ENCODE data around the gene PTTG2. TPM values are rescaled to one million over a fixed set of nuclear protein-coding genes. Genes with fewer than 3 reads are reported as not detected.

Gene PTTG2
- total RNA-seq, 6 donors from 2014 or later, result 0.43 to 22.0 (median 0.85) TPM; not detected in 2

DNA sequence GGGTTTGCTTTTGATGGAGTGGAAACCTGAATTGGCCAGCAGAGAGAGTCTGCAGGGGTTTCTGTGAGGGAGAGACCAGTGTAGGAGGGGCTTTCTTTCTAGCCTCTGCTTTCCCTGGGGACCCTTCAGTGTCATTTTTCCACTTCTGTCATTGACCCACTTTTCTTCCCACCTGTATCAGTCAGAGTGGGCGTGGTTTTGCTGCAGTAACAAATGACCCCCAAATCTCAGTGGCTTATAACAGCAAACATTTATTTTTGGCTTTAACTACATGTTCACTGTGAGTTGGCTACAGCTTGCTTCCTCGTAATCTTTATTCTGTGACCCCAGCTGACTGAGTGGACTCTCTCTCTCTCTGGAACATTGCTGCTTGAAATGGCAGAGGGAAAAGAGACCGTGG lies 25.6 kb upstream of the PTTG2 start:
- no peak overlapping the region for H3K27ac ChIP-seq
- 79 to 85% methylated on average over 3 of the region's 3 CpGs for WGBS, 2 donors
- H3K27me3 ChIP-seq, result no peaks in the 10 kb centered on the region
- H3K9me3 ChIP-seq, result no peaks in the 10 kb centered on the region
- H3K36me3 ChIP-seq, result no peaks in the 10 kb centered on the region
- H3K4me3 ChIP-seq, result no peak overlapping the region
- ATAC-seq (ENCODE audit: low FRiP score in 2 of 2), result no peak
- no peaks in the 10 kb centered on the region for H3K4me1 ChIP-seq
- TF ChIP-seq, protein P1, sequence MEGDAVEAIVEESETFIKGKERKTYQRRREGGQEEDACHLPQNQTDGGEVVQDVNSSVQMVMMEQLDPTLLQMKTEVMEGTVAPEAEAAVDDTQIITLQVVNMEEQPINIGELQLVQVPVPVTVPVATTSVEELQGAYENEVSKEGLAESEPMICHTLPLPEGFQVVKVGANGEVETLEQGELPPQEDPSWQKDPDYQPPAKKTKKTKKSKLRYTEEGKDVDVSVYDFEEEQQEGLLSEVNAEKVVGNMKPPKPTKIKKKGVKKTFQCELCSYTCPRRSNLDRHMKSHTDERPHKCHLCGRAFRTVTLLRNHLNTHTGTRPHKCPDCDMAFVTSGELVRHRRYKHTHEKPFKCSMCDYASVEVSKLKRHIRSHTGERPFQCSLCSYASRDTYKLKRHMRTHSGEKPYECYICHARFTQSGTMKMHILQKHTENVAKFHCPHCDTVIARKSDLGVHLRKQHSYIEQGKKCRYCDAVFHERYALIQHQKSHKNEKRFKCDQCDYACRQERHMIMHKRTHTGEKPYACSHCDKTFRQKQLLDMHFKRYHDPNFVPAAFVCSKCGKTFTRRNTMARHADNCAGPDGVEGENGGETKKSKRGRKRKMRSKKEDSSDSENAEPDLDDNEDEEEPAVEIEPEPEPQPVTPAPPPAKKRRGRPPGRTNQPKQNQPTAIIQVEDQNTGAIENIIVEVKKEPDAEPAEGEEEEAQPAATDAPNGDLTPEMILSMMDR (IDR thresholded peaks at IDR 0.05), result no peak
- TF ChIP-seq POLR2A (IDR thresholded peaks at IDR 0.05), result no peak
- TF ChIP-seq EP300 (IDR thresholded peaks at IDR 0.05), result no peak
- no peak for TF ChIP-seq POLR2AphosphoS5 (IDR thresholded peaks at IDR 0.05)
- no peak for DNase-seq

DNA sequence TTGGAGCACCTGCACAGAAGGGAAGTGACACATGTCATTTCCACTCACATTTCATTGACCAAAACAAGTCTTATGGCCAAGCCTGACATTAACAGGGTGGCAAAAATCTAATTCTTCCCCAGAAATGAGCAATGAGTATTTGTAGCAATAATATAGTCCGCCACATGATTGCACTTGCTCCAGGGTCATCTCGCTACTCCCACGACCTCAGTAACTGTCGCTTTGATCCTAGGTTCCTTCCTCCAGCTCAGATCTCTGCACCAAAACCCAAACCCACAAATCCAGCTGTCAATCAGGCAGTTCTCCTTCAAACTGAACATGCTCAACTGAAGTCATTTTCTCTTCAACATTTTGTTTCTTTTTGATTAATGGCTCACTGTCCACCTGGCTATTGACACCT lies 25.2 kb upstream of the PTTG2 start:
- Histone ChIP-seq H3K27me3 (no peaks in the 10 kb centered on the region), H3K4me3 (no peak overlapping the region), H3K36me3 (no peaks in the 10 kb centered on the region), H3K9me3 (no peaks in the 10 kb centered on the region), H3K4me1 (no peaks in the 10 kb centered on the region), H3K27ac (no peak overlapping the region)
- 76 to 96% methylated on average over 4 of the region's 4 CpGs for WGBS, 2 donors
- no peak for TF ChIP-seq POLR2A (IDR thresholded peaks at IDR 0.05)
- DNase-seq, result no peak
- no peak for ATAC-seq (ENCODE audit: low FRiP score in 2 of 2)

DNA sequence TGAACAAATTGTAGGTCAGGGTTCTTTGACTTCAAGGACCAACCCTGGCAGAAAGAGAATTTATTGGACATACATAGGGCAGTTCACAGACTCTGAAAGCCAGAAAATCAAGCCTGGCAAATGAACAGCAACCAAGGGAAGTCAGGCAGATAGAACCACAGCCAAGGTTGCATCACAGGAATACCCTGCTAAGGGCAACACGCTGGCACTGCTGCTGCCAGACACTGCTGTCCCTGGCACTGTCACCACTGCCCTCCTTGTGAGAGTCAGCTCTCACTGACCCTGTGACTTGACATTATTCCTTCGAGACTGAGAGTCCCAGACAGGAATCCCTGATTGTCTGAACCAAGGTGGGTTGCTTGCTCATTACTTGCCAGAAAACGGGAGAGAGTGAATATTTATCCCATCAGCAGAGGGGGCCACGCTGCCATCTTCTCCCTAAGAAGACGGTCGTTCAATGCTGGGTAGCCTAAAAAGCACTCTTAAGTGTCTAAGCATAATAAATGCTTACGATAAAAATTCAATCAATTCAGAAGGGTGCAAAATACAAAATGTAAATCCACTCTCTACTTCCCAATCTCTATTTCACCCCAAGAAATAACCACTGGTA lies 23.2 kb upstream of the PTTG2 start:
- Histone ChIP-seq H3K4me3 (no peak overlapping the region), H3K36me3 (no peaks in the 10 kb centered on the region), H3K4me1 (no peaks in the 10 kb centered on the region), H3K9me3 (no peaks in the 10 kb centered on the region), H3K27ac (no peak overlapping the region), H3K27me3 (no peaks in the 10 kb centered on the region)
- ATAC-seq (ENCODE audit: low FRiP score in 2 of 2) (no peak), DNase-seq (no peak)
- TF ChIP-seq POLR2A (IDR thresholded peaks at IDR 0.05) (no peak), POLR2AphosphoS5 (IDR thresholded peaks at IDR 0.05) (no peak), EP300 (IDR thresholded peaks at IDR 0.05) (no peak)
- TF ChIP-seq, protein P1 (IDR thresholded peaks at IDR 0.05), result no peak
- WGBS, 2 donors, result 54 to 57% methylated on average over 7 of the region's 7 CpGs

DNA sequence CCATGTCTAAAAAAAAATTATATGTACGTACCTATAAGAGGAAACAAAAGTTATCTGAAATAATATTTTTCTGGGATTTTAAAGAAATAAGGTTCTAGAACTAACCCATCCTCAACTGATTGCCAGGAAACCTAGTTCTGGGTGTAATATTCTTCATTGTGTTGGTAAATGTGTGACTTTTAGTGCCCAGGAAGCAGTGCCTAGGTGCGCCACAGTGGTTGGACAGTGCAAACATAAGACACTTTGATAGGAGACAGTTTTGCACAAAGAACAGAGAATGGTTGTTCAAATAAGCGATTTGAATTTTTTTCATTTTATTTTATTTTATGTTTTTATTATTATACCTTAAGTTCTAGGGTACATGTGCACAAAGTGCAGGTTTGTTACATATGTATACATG lies 22.0 kb upstream of the PTTG2 start:
- Histone ChIP-seq H3K4me1 (no peaks in the 10 kb centered on the region), H3K9me3 (no peaks in the 10 kb centered on the region), H3K36me3 (no peaks in the 10 kb centered on the region), H3K27ac (no peak overlapping the region), H3K27me3 (no peaks in the 10 kb centered on the region), H3K4me3 (no peak overlapping the region)
- whole genome bisulfite sequencing, 2 donors, result 98% methylated on average over 3 of the region's 3 CpGs
- TF ChIP-seq POLR2AphosphoS5 (IDR thresholded peaks at IDR 0.05), result no peak
- no peak for TF ChIP-seq EP300 (IDR thresholded peaks at IDR 0.05)
- no peak for TF ChIP-seq POLR2A (IDR thresholded peaks at IDR 0.05)
- TF ChIP-seq, protein P1 (IDR thresholded peaks at IDR 0.05), result no peak
- ATAC-seq (ENCODE audit: low FRiP score in 2 of 2) (no peak), DNase-seq (no peak)

DNA sequence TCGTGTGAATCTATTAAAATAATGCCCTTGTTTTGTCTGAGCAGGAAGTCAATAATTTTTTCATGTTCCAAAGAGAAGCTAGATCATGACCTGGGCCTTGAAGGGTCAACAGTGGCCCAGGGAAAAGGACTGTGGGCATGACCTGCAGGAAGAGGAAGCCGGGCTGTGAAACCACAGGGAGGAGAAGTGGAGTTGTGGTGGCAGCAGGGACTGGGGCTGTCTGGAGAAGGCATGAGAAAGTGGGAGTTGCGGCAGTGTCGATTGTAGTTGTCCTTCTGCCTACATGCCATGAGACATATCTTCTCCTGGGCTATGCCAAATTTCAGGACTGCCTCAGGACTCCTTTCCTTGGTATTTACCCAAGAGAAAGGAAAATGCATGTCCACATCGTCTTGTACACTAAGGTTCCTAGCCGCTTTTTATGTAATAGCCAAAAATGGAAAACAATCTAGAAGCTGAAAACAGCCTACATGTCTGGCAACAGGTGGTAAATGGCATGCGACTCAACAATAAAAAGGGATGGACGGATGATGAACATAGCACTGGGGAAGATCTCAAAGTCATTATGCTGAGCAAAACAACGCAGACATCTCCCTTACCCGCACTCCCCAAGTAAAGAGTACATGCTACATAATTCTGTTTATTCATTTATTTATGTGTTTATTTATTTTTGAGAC lies 13.6 kb upstream of the PTTG2 start:
- Histone ChIP-seq H3K4me3 (no peak overlapping the region), H3K9me3 (no peaks in the 10 kb centered on the region), H3K4me1 (peaks cover 0 to 7% (median 6%) of the 10 kb centered on the region in 4 donors), H3K27me3 (no peaks in the 10 kb centered on the region), H3K36me3 (no peaks in the 10 kb centered on the region), H3K27ac (no peak overlapping the region)
- ATAC-seq (ENCODE audit: low FRiP score in 2 of 2) (peak; percentile 61 to 82), DNase-seq (peak in 1 of 2 donors; percentile 65)
- no peak for TF ChIP-seq POLR2A (IDR thresholded peaks at IDR 0.05)
- TF ChIP-seq POLR2AphosphoS5 (IDR thresholded peaks at IDR 0.05), result peak in 1 of 2 donors; percentile 35
- WGBS, 2 donors, result 74 to 79% methylated on average over 10 of the region's 10 CpGs

DNA sequence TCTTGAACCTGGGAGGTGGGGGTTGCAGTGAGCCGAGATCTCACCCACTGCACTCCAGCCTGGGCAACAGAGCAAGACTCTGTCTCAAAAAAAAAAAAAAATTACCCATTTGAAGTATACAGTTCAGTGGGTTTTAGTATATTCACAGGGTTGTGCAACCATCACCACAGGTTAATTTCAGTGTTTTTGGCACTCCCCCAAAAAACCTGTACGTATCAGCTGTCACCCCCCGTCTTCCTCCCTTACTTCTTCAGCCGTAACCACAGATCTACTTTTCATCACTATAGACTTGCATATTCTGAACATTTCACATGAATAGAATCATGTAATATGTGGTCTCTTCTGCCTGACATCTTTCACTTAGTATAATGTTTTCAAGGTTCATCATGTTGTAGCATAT lies 11.7 kb upstream of the PTTG2 start:
- Histone ChIP-seq H3K36me3 (no peaks in the 10 kb centered on the region), H3K9me3 (no peaks in the 10 kb centered on the region), H3K4me3 (no peak overlapping the region), H3K27ac (no peak overlapping the region), H3K27me3 (no peaks in the 10 kb centered on the region), H3K4me1 (peaks cover 0 to 10% (median 8%) of the 10 kb centered on the region in 4 donors)
- DNase-seq (no peak), ATAC-seq (ENCODE audit: low FRiP score in 2 of 2) (no peak)
- WGBS, 2 donors, result 69 to 80% methylated on average over 4 of the region's 4 CpGs
- TF ChIP-seq POLR2AphosphoS5 (IDR thresholded peaks at IDR 0.05) (no peak), POLR2A (IDR thresholded peaks at IDR 0.05) (no peak), EP300 (IDR thresholded peaks at IDR 0.05) (no peak)
- TF ChIP-seq, protein P1 (IDR thresholded peaks at IDR 0.05), result no peak

Measured in upper lobe of left lung (tissue), 6 donors.